ENCODE measurements around the gene ZNF444.

ZNF444 gene

GRCh38 chr19:56107626-56108351 lies 33.3 kb upstream of the ZNF444 start:
- peak; percentile 44 for DNase-seq

GRCh38 chr19:56108447-56109195 lies 32.5 kb upstream of the ZNF444 start:
- no peak for DNase-seq

- DNase-seq: peak; percentile 14
Observed at GRCh38 chr19:56109226-56109625, 31.9 kb upstream of the ZNF444 start.

GRCh38 chr19:56110515-56111448 lies 30.3 kb upstream of the ZNF444 start:
- no peak for DNase-seq

- no peak for DNase-seq
Observed at GRCh38 chr19:56111601-56112312, 29.3 kb upstream of the ZNF444 start.

- DNase-seq: no peak
Observed at GRCh38 chr19:56112313-56112709, 28.8 kb upstream of the ZNF444 start.

- no peak for DNase-seq
Observed at GRCh38 chr19:56113074-56113632, 27.9 kb upstream of the ZNF444 start.

GRCh38 chr19:56114051-56114777 lies 26.9 kb upstream of the ZNF444 start:
- no peak for DNase-seq

- no peak for DNase-seq
Observed at GRCh38 chr19:56114778-56115110, 26.3 kb upstream of the ZNF444 start.

GRCh38 chr19:56115490-56115889 lies 25.6 kb upstream of the ZNF444 start:
- DNase-seq: no peak

GRCh38 chr19:56116606-56117005 lies 24.5 kb upstream of the ZNF444 start:
- peak; percentile 8 for DNase-seq

GRCh38 chr19:56117376-56117884 lies 23.7 kb upstream of the ZNF444 start:
- DNase-seq: no peak

GRCh38 chr19:56117889-56118288 lies 23.2 kb upstream of the ZNF444 start:
- DNase-seq: no peak

GRCh38 chr19:56118666-56119581 lies 22.2 kb upstream of the ZNF444 start:
- no peak for DNase-seq

- no peak for DNase-seq
Observed at GRCh38 chr19:56119582-56119978, 21.5 kb upstream of the ZNF444 start.

GRCh38 chr19:56120002-56120370 lies 21.1 kb upstream of the ZNF444 start:
- DNase-seq: no peak

GRCh38 chr19:56120371-56121179 lies 20.5 kb upstream of the ZNF444 start:
- DNase-seq: peak; percentile 61

- peak; percentile 93 for DNase-seq
Observed at GRCh38 chr19:56121180-56122167, 19.6 kb upstream of the ZNF444 start, which contains the start of gene ZNF787. Gene ZNF787 (minus strand): TSS chr19:56121295. CDS start chr19:56103217, 18,078 bp downstream.

All from NCI-H2171 treated with DMSO at 0.1 percent for 48 hours (cell line).